ENCODE data around the gene AQP9. TPM values are rescaled to one million over a fixed set of nuclear protein-coding genes. Genes with fewer than 3 reads are reported as not detected.

The AQP9 gene
- total RNA-seq, 3 donors from 2014 or later: 0.09 to 2.0 (median 0.89) TPM

GRCh38 chr15:58227706-58228543 lies 89.7 kb downstream of the AQP9 start:
- no peak overlapping the region for H3K4me3 ChIP-seq
- intact Hi-C loops (cut with DNase I, micrococcal nuclease): no loop called here
- DNase-seq: peak in 2 of 3 donors; percentile 70 to 86
- peak; percentile 81 for ATAC-seq
- no peaks in the 10 kb centered on the region for H3K4me1 ChIP-seq (ENCODE audit: low read depth)
- TF ChIP-seq, protein P1, sequence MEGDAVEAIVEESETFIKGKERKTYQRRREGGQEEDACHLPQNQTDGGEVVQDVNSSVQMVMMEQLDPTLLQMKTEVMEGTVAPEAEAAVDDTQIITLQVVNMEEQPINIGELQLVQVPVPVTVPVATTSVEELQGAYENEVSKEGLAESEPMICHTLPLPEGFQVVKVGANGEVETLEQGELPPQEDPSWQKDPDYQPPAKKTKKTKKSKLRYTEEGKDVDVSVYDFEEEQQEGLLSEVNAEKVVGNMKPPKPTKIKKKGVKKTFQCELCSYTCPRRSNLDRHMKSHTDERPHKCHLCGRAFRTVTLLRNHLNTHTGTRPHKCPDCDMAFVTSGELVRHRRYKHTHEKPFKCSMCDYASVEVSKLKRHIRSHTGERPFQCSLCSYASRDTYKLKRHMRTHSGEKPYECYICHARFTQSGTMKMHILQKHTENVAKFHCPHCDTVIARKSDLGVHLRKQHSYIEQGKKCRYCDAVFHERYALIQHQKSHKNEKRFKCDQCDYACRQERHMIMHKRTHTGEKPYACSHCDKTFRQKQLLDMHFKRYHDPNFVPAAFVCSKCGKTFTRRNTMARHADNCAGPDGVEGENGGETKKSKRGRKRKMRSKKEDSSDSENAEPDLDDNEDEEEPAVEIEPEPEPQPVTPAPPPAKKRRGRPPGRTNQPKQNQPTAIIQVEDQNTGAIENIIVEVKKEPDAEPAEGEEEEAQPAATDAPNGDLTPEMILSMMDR (IDR thresholded peaks at IDR 0.05): peak; percentile 68
- H3K36me3 ChIP-seq (ENCODE audit: low read depth): no peaks in the 10 kb centered on the region
- no peaks in the 10 kb centered on the region for H3K9me3 ChIP-seq

GRCh38 chr15:58228718-58229117 lies 90.5 kb downstream of the AQP9 start:
- no peak for DNase-seq
- ATAC-seq: peak; percentile 23
- TF ChIP-seq, protein P1 (IDR thresholded peaks at IDR 0.05): no peak
- Histone ChIP-seq H3K4me3 (no peak overlapping the region), H3K9me3 (no peaks in the 10 kb centered on the region), H3K4me1 (ENCODE audit: low read depth) (no peaks in the 10 kb centered on the region), H3K36me3 (ENCODE audit: low read depth) (no peaks in the 10 kb centered on the region)
- intact Hi-C loops (cut with DNase I, micrococcal nuclease): no loop called here

DNA sequence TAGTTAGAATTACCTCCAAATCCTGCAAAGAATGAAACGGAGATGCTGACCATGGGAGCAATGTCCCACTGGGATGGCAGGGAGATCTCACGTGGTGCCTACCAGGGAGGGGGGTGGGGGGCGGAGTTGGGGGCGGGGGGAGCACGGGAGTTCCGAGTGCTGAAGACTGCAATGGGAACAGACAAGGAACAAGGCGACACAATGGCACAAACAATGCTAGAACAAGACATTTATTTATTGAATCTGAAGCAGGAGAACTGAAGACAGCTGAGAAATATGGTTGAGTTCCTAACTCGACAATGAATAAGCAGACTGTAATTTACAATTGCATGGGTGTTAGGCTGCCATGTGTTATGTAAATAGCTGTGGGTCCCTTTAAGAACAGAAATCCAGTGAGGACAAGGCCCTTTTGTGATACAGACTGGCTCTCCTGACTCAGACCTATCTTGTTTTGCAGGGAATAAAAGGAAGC lies 91.2 kb downstream of the AQP9 start:
- TF ChIP-seq, protein P1 (IDR thresholded peaks at IDR 0.05): no peak
- ATAC-seq: peak; percentile 53

GRCh38 chr15:58232281-58233065 lies 94.3 kb downstream of the AQP9 start:
- Histone ChIP-seq H3K4me1 (ENCODE audit: low read depth) (no peaks in the 10 kb centered on the region), H3K9me3 (no peaks in the 10 kb centered on the region), H3K36me3 (ENCODE audit: low read depth) (no peaks in the 10 kb centered on the region), H3K4me3 (no peak overlapping the region)
- DNase-seq (no peak), ATAC-seq (no peak)
- intact Hi-C loops (cut with DNase I, micrococcal nuclease): no loop called here
- TF ChIP-seq, protein P1 (IDR thresholded peaks at IDR 0.05): no peak

More for the DNA sequence above, 91.2 kb downstream of the AQP9 start:
- Histone ChIP-seq H3K9me3 (no peaks in the 10 kb centered on the region), H3K36me3 (ENCODE audit: low read depth) (no peaks in the 10 kb centered on the region), H3K4me3 (no peak overlapping the region), H3K4me1 (ENCODE audit: low read depth) (no peaks in the 10 kb centered on the region)
- DNase-seq: no peak
- intact Hi-C loops (cut with DNase I, micrococcal nuclease): no loop called here

- intact Hi-C loops (cut with DNase I, micrococcal nuclease): no loop called here
- TF ChIP-seq, protein P1 (IDR thresholded peaks at IDR 0.05): no peak
- no peak for ATAC-seq
- no peaks in the 10 kb centered on the region for H3K9me3 ChIP-seq
- no peaks in the 10 kb centered on the region for H3K4me1 ChIP-seq (ENCODE audit: low read depth)
- no peak for DNase-seq
- no peaks in the 10 kb centered on the region for H3K36me3 ChIP-seq (ENCODE audit: low read depth)
- no peak overlapping the region for H3K4me3 ChIP-seq
These were observed 95.2 kb downstream of the AQP9 start for GRCh38 chr15:58233341-58233740.

Other genes with a start within 250 kb of the AQP9 start
- gene ALDH1A2, start 72.7 kb upstream of the AQP9 start, total RNA-seq: 1 to 10 TPM in 2 of 3 donors, under 1 TPM in 1; 0.55 to 8.6 (median 4.3) TPM